Neural progenitor cell (in vitro differentiated cells): ENCODE results near the gene KRT72.

ENCODE experiments used
- EZH2 ChIP-seq: fragments of 200-600 bp; sonication (generic); IDR thresholded peaks from 2 replicates; pipeline ENCODE4 v1.6.1; 2017; ENCODE audit warnings: antibody characterized with exemption, mild to moderate bottlenecking, moderate library complexity
- TF ChIP-seq, protein P1 (sequence below): fragments of 200-600 bp; sonication (generic); IDR thresholded peaks from 2 replicates; pipeline ENCODE4 v1.5.1; 2017; ENCODE audit warnings: antibody characterized with exemption, mild to moderate bottlenecking

- TF ChIP-seq, protein P1, sequence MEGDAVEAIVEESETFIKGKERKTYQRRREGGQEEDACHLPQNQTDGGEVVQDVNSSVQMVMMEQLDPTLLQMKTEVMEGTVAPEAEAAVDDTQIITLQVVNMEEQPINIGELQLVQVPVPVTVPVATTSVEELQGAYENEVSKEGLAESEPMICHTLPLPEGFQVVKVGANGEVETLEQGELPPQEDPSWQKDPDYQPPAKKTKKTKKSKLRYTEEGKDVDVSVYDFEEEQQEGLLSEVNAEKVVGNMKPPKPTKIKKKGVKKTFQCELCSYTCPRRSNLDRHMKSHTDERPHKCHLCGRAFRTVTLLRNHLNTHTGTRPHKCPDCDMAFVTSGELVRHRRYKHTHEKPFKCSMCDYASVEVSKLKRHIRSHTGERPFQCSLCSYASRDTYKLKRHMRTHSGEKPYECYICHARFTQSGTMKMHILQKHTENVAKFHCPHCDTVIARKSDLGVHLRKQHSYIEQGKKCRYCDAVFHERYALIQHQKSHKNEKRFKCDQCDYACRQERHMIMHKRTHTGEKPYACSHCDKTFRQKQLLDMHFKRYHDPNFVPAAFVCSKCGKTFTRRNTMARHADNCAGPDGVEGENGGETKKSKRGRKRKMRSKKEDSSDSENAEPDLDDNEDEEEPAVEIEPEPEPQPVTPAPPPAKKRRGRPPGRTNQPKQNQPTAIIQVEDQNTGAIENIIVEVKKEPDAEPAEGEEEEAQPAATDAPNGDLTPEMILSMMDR = no peak
- TF ChIP-seq EZH2 = no peak
These were observed 14.1 kb upstream of the KRT72 start for GRCh38 chr12:52615208-52615868.
